H9 (cell line): Measurements from ENCODE around the gene CCDC86. TPM values are rescaled to one million over a fixed set of nuclear protein-coding genes. Genes with fewer than 3 reads are reported as not detected.

Experiments
- DNase-seq: peaks from one replicate; pipeline ENCODE4 v3.0.0-alpha.2; 2017
- H2AFZ ChIP-seq: one replicate; pipeline ENCODE4 v1.6.1; 2013; ENCODE audit warnings: mild to moderate bottlenecking, low read length, control low read depth, moderate library complexity
- H2AK5ac ChIP-seq: 2 replicates; pipeline ENCODE4 v1.6.1; 2013; ENCODE audit warnings: low read length, control low read depth, mixed read lengths; ENCODE audit not compliant: insufficient read length
- H2BK120ac ChIP-seq: one replicate; pipeline ENCODE4 v1.6.1; 2013; ENCODE audit warnings: low read depth, mild to moderate bottlenecking, low read length, control low read depth, inconsistent platforms; ENCODE audit not compliant: poor library complexity, severe bottlenecking
- H2BK12ac ChIP-seq: 2 replicates; pipeline ENCODE4 v1.6.1; 2013; ENCODE audit warnings: low read length, control low read depth, mixed read lengths, low read depth; ENCODE audit not compliant: insufficient read length
- H2BK15ac ChIP-seq: 2 replicates; pipeline ENCODE4 v1.6.1; 2013; ENCODE audit warnings: low read depth, low read length, control low read depth
- H2BK20ac ChIP-seq: one replicate; pipeline ENCODE4 v1.6.1; 2013; ENCODE audit warnings: low read depth, mild to moderate bottlenecking, low read length, control low read depth, inconsistent platforms; ENCODE audit not compliant: poor library complexity, severe bottlenecking
- H2BK5ac ChIP-seq: 2 replicates; pipeline ENCODE4 v1.6.1; 2013; ENCODE audit warnings: low read length, control low read depth, mixed read lengths; ENCODE audit not compliant: insufficient read length
- H3K14ac ChIP-seq: 2 replicates; pipeline ENCODE4 v1.6.1; 2013; ENCODE audit warnings: low read length, control low read depth; ENCODE audit not compliant: insufficient read depth
- H3K18ac ChIP-seq: 2 replicates; pipeline ENCODE4 v1.6.1; 2013; ENCODE audit warnings: low read depth, mild to moderate bottlenecking, mixed read lengths, low read length, control low read depth; ENCODE audit not compliant: insufficient read length
- H3K23ac ChIP-seq: 2 replicates; pipeline ENCODE4 v1.6.1; 2013; ENCODE audit warnings: low read length, control low read depth, mixed read lengths, low read depth; ENCODE audit not compliant: insufficient read length
- H3K23me2 ChIP-seq: 2 replicates; pipeline ENCODE4 v1.6.1; 2013; ENCODE audit warnings: low read depth, mild to moderate bottlenecking, mixed read lengths, low read length, control low read depth; ENCODE audit not compliant: insufficient read length, poor library complexity, severe bottlenecking
- H3K27ac ChIP-seq: 2 replicates; pipeline ENCODE4 v1.5.1; 2013; ENCODE audit warnings: low read length, control low read depth, mixed read lengths, low read depth; ENCODE audit not compliant: insufficient read length
- H3K27me3 ChIP-seq: 2 replicates; pipeline ENCODE4 v1.6.1; 2013; ENCODE audit warnings: low read length, control low read depth, inconsistent platforms; ENCODE audit not compliant: insufficient read depth
- H3K4ac ChIP-seq: 2 replicates; pipeline ENCODE4 v1.6.1; 2013; ENCODE audit warnings: low read depth, mild to moderate bottlenecking, control low read depth, inconsistent platforms, low read length, moderate library complexity
- H3K4me1 ChIP-seq: 2 replicates; pipeline ENCODE4 v1.6.1; 2013; ENCODE audit warnings: low read length, control low read depth, inconsistent platforms; ENCODE audit not compliant: insufficient read depth
- H3K4me2 ChIP-seq: 2 replicates; pipeline ENCODE4 v1.6.1; 2013; ENCODE audit warnings: low read length, control low read depth, mixed read lengths; ENCODE audit not compliant: insufficient read length, insufficient read depth
- H3K56ac ChIP-seq: 2 replicates; pipeline ENCODE4 v1.6.1; 2013; ENCODE audit warnings: low read depth, mild to moderate bottlenecking, mixed read lengths, low read length, control low read depth; ENCODE audit not compliant: insufficient read length
- H3K79me1 ChIP-seq: 2 replicates; pipeline ENCODE4 v1.6.1; 2013; ENCODE audit warnings: low read depth, mild to moderate bottlenecking, moderate library complexity, low read length, control low read depth, inconsistent platforms; ENCODE audit not compliant: insufficient read depth, poor library complexity, severe bottlenecking
- H3K79me2 ChIP-seq: 2 replicates; pipeline ENCODE4 v1.6.1; 2013; ENCODE audit warnings: low read length, control low read depth, inconsistent platforms; ENCODE audit not compliant: insufficient read depth
- H3K9ac ChIP-seq: 2 replicates; pipeline ENCODE4 v1.6.1; 2013; ENCODE audit warnings: low read length, control low read depth, mixed read lengths; ENCODE audit not compliant: insufficient read length; ENCODE audit errors: extremely low read depth
- H3K9me3 ChIP-seq: one replicate; pipeline ENCODE4 v1.6.1; 2013; ENCODE audit warnings: low read depth, low read length, inconsistent platforms; ENCODE audit not compliant: control insufficient read depth
- H3T11ph ChIP-seq: one replicate; pipeline ENCODE4 v1.6.1; 2013; ENCODE audit warnings: mild to moderate bottlenecking, low read length, control low read depth, inconsistent platforms
- H4K20me1 ChIP-seq: one replicate; pipeline ENCODE4 v1.6.1; 2013; ENCODE audit not compliant: control insufficient read depth, insufficient read length, insufficient read depth
- H4K5ac ChIP-seq: 2 replicates; pipeline ENCODE4 v1.6.1; 2013; ENCODE audit warnings: low read depth, mild to moderate bottlenecking, mixed read lengths, low read length, control low read depth; ENCODE audit not compliant: insufficient read length
- H4K8ac ChIP-seq: replicated peaks from 2 replicates; pipeline ENCODE4 v1.6.1; 2013; ENCODE audit warnings: low read length, control low read depth, mixed read lengths, low read depth; ENCODE audit not compliant: insufficient read length
- H4K91ac ChIP-seq: 2 replicates; pipeline ENCODE4 v1.6.1; 2013; ENCODE audit warnings: low read depth, mild to moderate bottlenecking, moderate library complexity, mixed read lengths, low read length, control low read depth; ENCODE audit not compliant: insufficient read length
- H3K27ac Mint-ChIP-seq, 3 experiments: 2 replicates in 2 of 3; 3 replicates in 1 of 3; pipeline ENCODE4 v1.8.0; 2020 to 2021; ENCODE audit warnings: mixed read lengths in 3 of 3, mild to moderate bottlenecking in 1 of 3, moderate library complexity in 1 of 3
- H3K27me3 Mint-ChIP-seq: 2 replicates; pipeline ENCODE4 v1.8.0; 2021; ENCODE audit warnings: low read depth, mild to moderate bottlenecking, moderate library complexity, mixed read lengths
- H3K36me3 Mint-ChIP-seq, 3 experiments: 2 replicates in 2 of 3; 3 replicates in 1 of 3; pipeline ENCODE4 v1.8.0; 2020 to 2021; ENCODE audit warnings: low read depth in 3 of 3, mixed read lengths in 3 of 3; ENCODE audit not compliant: insufficient read depth in 1 of 3
- H3K4me1 Mint-ChIP-seq, 2 experiments: 2 replicates each; pipeline ENCODE4 v1.8.0; 2020; ENCODE audit warnings: mixed read lengths in 2 of 2
- H3K4me3 Mint-ChIP-seq, 2 experiments: 2 replicates in 1 of 2; 3 replicates in 1 of 2; pipeline ENCODE4 v1.8.0; 2020 to 2021; ENCODE audit warnings: mild to moderate bottlenecking in 2 of 2, mixed read lengths in 2 of 2, moderate library complexity in 1 of 2
- H3K9me3 Mint-ChIP-seq, 2 experiments: 2 replicates in 1 of 2; 3 replicates in 1 of 2; pipeline ENCODE4 v1.8.0; 2020; ENCODE audit warnings: mild to moderate bottlenecking in 2 of 2, mixed read lengths in 2 of 2, moderate library complexity in 1 of 2
- WGBS: extraction: QIAGEN DNeasy Blood & Tissue Kit; methylation state at CpG from one replicate; pipeline ENCODE4 v1.1.7; 2013; ENCODE audit warnings: missing lambda C conversion rate, low lambda C conversion rate, mixed read lengths; ENCODE audit not compliant: insufficient read length; ENCODE audit errors: extremely low coverage; 5-methylcytosine and 5-hydroxymethylcytosine counted together
- total RNA-seq: library from RNA; stranded (reverse); gene quantifications from 2 replicates; pipeline ENCODE4 v1.2.1, GENCODE V29; 2021
- TF ChIP-seq, protein P1 (sequence below): fragments of 200-600 bp; sonication (generic); conservative IDR thresholded peaks from 3 replicates; pipeline ENCODE4 v1.8.0; 2021; ENCODE audit warnings: antibody characterized with exemption, mild to moderate bottlenecking

CCDC86 gene
- total RNA-seq, 1 experiment from 2014 or later = 82.3 TPM

DNA sequence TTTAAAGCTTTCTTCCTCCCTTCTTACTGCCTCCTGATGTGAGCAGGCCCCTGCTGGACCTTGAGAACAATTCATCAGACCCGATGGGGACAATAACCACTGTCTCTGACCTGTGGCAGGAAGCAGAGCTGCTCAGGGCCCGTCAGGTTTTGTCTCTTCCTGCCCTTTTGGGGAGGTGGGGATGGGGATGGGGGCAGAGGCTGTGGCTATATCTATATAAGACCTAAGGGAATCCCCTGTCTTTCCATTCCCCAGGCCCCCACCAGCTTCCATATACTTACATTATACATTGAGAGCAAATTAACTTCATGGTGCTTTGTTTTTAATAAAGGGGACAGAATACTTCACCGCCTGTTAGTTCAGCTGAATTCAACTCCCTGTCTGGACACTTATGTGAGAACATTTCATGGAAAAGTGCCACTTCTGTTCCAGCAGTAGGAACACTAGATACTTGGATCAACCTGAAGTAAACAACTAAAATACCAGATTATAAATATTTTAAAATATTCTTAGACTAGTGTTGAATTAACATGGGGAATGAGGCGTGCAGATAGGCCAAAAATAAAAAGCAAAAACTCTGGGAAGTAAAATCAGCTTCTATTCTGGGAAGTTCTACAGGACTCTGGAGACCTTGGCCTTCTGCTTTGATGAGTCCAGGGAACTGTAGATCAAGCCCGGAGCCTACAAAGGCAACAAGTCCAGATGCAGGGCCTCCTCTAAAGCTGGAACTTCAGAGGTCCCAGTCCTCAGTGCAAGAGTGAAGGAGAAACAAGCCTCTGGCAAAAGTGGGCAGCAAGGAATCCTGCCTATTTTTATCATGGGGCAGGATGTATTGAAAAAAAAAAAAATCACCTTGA, 36.6 kb downstream of the CCDC86 start:
- TF ChIP-seq, protein P1, sequence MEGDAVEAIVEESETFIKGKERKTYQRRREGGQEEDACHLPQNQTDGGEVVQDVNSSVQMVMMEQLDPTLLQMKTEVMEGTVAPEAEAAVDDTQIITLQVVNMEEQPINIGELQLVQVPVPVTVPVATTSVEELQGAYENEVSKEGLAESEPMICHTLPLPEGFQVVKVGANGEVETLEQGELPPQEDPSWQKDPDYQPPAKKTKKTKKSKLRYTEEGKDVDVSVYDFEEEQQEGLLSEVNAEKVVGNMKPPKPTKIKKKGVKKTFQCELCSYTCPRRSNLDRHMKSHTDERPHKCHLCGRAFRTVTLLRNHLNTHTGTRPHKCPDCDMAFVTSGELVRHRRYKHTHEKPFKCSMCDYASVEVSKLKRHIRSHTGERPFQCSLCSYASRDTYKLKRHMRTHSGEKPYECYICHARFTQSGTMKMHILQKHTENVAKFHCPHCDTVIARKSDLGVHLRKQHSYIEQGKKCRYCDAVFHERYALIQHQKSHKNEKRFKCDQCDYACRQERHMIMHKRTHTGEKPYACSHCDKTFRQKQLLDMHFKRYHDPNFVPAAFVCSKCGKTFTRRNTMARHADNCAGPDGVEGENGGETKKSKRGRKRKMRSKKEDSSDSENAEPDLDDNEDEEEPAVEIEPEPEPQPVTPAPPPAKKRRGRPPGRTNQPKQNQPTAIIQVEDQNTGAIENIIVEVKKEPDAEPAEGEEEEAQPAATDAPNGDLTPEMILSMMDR = no peak
- no peak overlapping the region for H2BK15ac ChIP-seq
- no peaks in the 10 kb centered on the region for H3K4me1 ChIP-seq
- H3K4me2 ChIP-seq = no peak overlapping the region
- no peak overlapping the region for H2BK20ac ChIP-seq
- H2AFZ ChIP-seq = no peak overlapping the region
- Mint-ChIP-seq H3K9me3 (no peaks in the 10 kb centered on the region), H3K4me3 (no peak overlapping the region), H3K36me3 (peaks cover 0 to 16% (median 2%) of the 10 kb centered on the region in 3 experiments; a peak in 3 of 7 replicates), H3K27me3 (no peaks in the 10 kb centered on the region), H3K4me1 (peaks cover 1 to 2% of the 10 kb centered on the region in 2 experiments; a peak in 2 of 4 replicates), H3K27ac (no peak overlapping the region)
- no peak overlapping the region for H3T11ph ChIP-seq
- no peak overlapping the region for H2BK12ac ChIP-seq
- H3K27ac ChIP-seq = no peak overlapping the region
- H3K4ac ChIP-seq = no peak overlapping the region
- H3K23ac ChIP-seq = no peak overlapping the region
- no peak overlapping the region for H4K8ac ChIP-seq
- H3K9ac ChIP-seq = no peak overlapping the region
- H4K5ac ChIP-seq = no peak overlapping the region
- no peak overlapping the region for H2BK120ac ChIP-seq
- no peaks in the 10 kb centered on the region for H3K23me2 ChIP-seq
- no CpG with 5 or more reads among the region's 5 CpGs for WGBS
- no peak overlapping the region for H2AK5ac ChIP-seq
- no peak for DNase-seq
- no peak overlapping the region for H2BK5ac ChIP-seq
- no peaks in the 10 kb centered on the region for H3K79me1 ChIP-seq
- H4K91ac ChIP-seq = no peak overlapping the region
- no peak overlapping the region for H3K18ac ChIP-seq
- H3K27me3 ChIP-seq = no peaks in the 10 kb centered on the region
- peaks cover 2% of the 10 kb centered on the region for H4K20me1 ChIP-seq
- no peak overlapping the region for H3K56ac ChIP-seq
- no peaks in the 10 kb centered on the region for H3K9me3 ChIP-seq
- no peak overlapping the region for H3K14ac ChIP-seq
- H3K79me2 ChIP-seq = no peaks in the 10 kb centered on the region
